WTC11 (cell line): ENCODE measurements around the gene PAWR. TPM values are rescaled to one million over a fixed set of nuclear protein-coding genes. Genes with fewer than 3 reads are reported as not detected.

Experiments
- ATAC-seq: fragments of 200-7000 bp; cut with Tn5 transposase; 2 replicates; pipeline ENCODE4 v1.10.0; 2021; ENCODE audit warnings: mild to moderate bottlenecking, moderate library complexity
- CTCF ChIA-PET: fragments of 300-600 bp; sonication (Branson Sonifier 250); formaldehyde crosslinking; loops from one replicate; lab custom pipeline; 2021; ENCODE audit warnings: antibody characterized with exemption; lab: Charles Lee
- POLR2A ChIA-PET: fragments of 350-600 bp; sonication (Branson Sonifier 250); formaldehyde crosslinking; loops from one replicate; lab custom pipeline; 2021; ENCODE audit warnings: antibody characterized with exemption; lab: Charles Lee
- DNase-seq: peaks from one replicate; pipeline ENCODE4 v3.0.0; 2021; ENCODE audit warnings: low spot score
- H3K27ac Mint-ChIP-seq: 2 replicates; pipeline ENCODE4 v1.8.0; 2021; ENCODE audit warnings: mixed read lengths
- H3K27me3 Mint-ChIP-seq: 2 replicates; pipeline ENCODE4 v1.8.0; 2021; ENCODE audit warnings: low read depth, mild to moderate bottlenecking, moderate library complexity, mixed read lengths
- H3K36me3 Mint-ChIP-seq: 2 replicates; pipeline ENCODE4 v1.8.0; 2021; ENCODE audit warnings: mixed read lengths
- H3K4me1 Mint-ChIP-seq: 2 replicates; pipeline ENCODE4 v1.8.0; 2022; ENCODE audit warnings: mixed read lengths
- H3K4me3 Mint-ChIP-seq: 2 replicates; pipeline ENCODE4 v1.8.0; 2021; ENCODE audit warnings: mild to moderate bottlenecking, moderate library complexity, mixed read lengths
- H3K9me3 Mint-ChIP-seq: 2 replicates; pipeline ENCODE4 v1.8.0; 2021; ENCODE audit warnings: mixed read lengths
- CREM ChIP-seq: sonication (generic); formaldehyde crosslinking; IDR thresholded peaks from 2 replicates; pipeline ENCODE4 v1.8.1; 2022; ENCODE audit warnings: mild to moderate bottlenecking, missing genetic modification reagents, moderate library complexity
- ELF4 ChIP-seq: sonication (generic); formaldehyde crosslinking; IDR thresholded peaks from 2 replicates; pipeline ENCODE4 v1.8.1; 2022; ENCODE audit warnings: low read depth, mild to moderate bottlenecking, moderate library complexity, missing genetic modification reagents
- EMX1 ChIP-seq: fragments of 250-450 bp; sonication (Bioruptor Pico); IDR thresholded peaks from 2 replicates; pipeline ENCODE4 v1.8.0; 2021; ENCODE audit warnings: mild to moderate bottlenecking
- ETV6 ChIP-seq: sonication (generic); formaldehyde crosslinking; IDR thresholded peaks from 2 replicates; pipeline ENCODE4 v1.8.1; 2022; ENCODE audit warnings: mild to moderate bottlenecking, missing genetic modification reagents
- GTF2I ChIP-seq: fragments of 250-450 bp; sonication (Bioruptor Pico); conservative IDR thresholded peaks from 2 replicates; pipeline ENCODE4 v1.4.0; 2021; ENCODE audit warnings: mild to moderate bottlenecking
- IRF2 ChIP-seq: sonication (generic); formaldehyde crosslinking; IDR thresholded peaks from 2 replicates; pipeline ENCODE4 v1.8.0; 2022; ENCODE audit warnings: low read depth, missing genetic modification reagents, borderline replicate concordance
- JUN ChIP-seq: sonication (generic); formaldehyde crosslinking; IDR thresholded peaks from 2 replicates; pipeline ENCODE4 v1.8.0; 2023; ENCODE audit warnings: mild to moderate bottlenecking, missing genetic modification reagents
- NFE2L1 ChIP-seq: sonication (generic); formaldehyde crosslinking; IDR thresholded peaks from 2 replicates; pipeline ENCODE4 v1.8.1; 2023; ENCODE audit warnings: missing genetic modification reagents
- NR3C1 ChIP-seq: sonication (generic); formaldehyde crosslinking; conservative IDR thresholded peaks from 2 replicates; pipeline ENCODE4 v1.8.1; 2023; ENCODE audit warnings: low read depth, mild to moderate bottlenecking, missing genetic modification reagents
- PRRX2 ChIP-seq: fragments of 250-450 bp; sonication (Bioruptor Pico); IDR thresholded peaks from 2 replicates; pipeline ENCODE4 v1.8.0; 2021; ENCODE audit warnings: mild to moderate bottlenecking
- SMAD3 ChIP-seq: sonication (generic); formaldehyde crosslinking; IDR thresholded peaks from 2 replicates; pipeline ENCODE4 v1.8.0; 2022; ENCODE audit warnings: missing genetic modification reagents, mild to moderate bottlenecking, borderline replicate concordance
- TEAD4 ChIP-seq: sonication (generic); formaldehyde crosslinking; IDR thresholded peaks from 2 replicates; pipeline ENCODE4 v1.8.0; 2022; ENCODE audit warnings: mild to moderate bottlenecking, missing genetic modification reagents
- ZBTB21 ChIP-seq: sonication (generic); formaldehyde crosslinking; IDR thresholded peaks from 2 replicates; pipeline ENCODE4 v1.8.1; 2023; ENCODE audit warnings: mild to moderate bottlenecking, missing genetic modification reagents, borderline replicate concordance
- ZNF232 ChIP-seq: sonication (generic); formaldehyde crosslinking; IDR thresholded peaks from 2 replicates; pipeline ENCODE4 v1.8.0; 2022; ENCODE audit warnings: mild to moderate bottlenecking, missing genetic modification reagents
- ZNF317 ChIP-seq: sonication (generic); formaldehyde crosslinking; IDR thresholded peaks from 2 replicates; pipeline ENCODE4 v1.8.1; 2023; ENCODE audit warnings: low read depth, mild to moderate bottlenecking, moderate library complexity, missing genetic modification reagents, borderline replicate concordance
- total RNA-seq: library from RNA; stranded (reverse); gene quantifications from 3 replicates; pipeline ENCODE4 v1.2.3, GENCODE V29; 2021
- TF ChIP-seq, protein P1 (sequence below): sonication (generic); formaldehyde crosslinking; IDR thresholded peaks from 2 replicates; pipeline ENCODE4 v1.8.1; 2023; ENCODE audit warnings: mild to moderate bottlenecking, moderate library complexity, missing genetic modification reagents
- TF ChIP-seq, protein P2 (sequence below): fragments of 250-450 bp; sonication (Bioruptor Pico); IDR thresholded peaks from 2 replicates; pipeline ENCODE4 v1.9.0; 2021; ENCODE audit warnings: moderate library complexity, mild to moderate bottlenecking, inconsistent platforms, borderline replicate concordance
- TF ChIP-seq, protein P3 (sequence below): fragments of 250-450 bp; sonication (Bioruptor Pico); IDR thresholded peaks from 2 replicates; pipeline ENCODE4 v1.9.0; 2021; ENCODE audit warnings: mild to moderate bottlenecking, borderline replicate concordance
- TF ChIP-seq, protein P4 (sequence below): fragments of 200-600 bp; IDR thresholded peaks from 2 replicates; pipeline ENCODE4 v1.8.0; 2022; ENCODE audit warnings: antibody characterized with exemption
- TF ChIP-seq, protein P5 (sequence below): sonication (generic); formaldehyde crosslinking; conservative IDR thresholded peaks from 2 replicates; pipeline ENCODE4 v1.8.1; 2023; ENCODE audit warnings: mild to moderate bottlenecking, low read depth, missing genetic modification reagents, moderate library complexity
- TF ChIP-seq, protein P6 (sequence below): sonication (generic); formaldehyde crosslinking; IDR thresholded peaks from 2 replicates; pipeline ENCODE4 v1.8.1; 2022; ENCODE audit warnings: missing genetic modification reagents, borderline replicate concordance
- TF ChIP-seq, protein P7 (sequence below): sonication (generic); formaldehyde crosslinking; IDR thresholded peaks from 2 replicates; pipeline ENCODE4 v1.8.0; 2022; ENCODE audit warnings: mild to moderate bottlenecking, missing genetic modification reagents

The PAWR gene
- total RNA-seq, 1 experiment from 2014 or later = 397 TPM

DNA sequence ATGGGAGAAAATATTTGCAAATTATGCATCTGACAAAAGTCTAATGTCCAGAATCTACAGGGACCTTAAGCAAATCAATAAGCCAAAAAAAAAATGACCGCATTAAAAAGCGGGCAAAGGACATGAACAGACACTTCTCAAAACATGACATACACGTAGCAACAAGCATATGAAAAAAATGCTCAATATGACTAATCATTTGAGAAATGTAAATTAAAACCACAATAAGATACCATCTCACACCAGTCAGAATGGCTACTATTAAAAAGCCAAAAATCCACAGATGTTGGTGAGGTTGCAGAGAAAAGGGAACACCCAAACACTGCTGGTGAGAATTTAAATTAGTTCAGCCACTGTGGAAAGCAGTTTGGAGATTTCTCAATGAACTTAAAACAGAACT lies 16.1 kb downstream of the PAWR start:
- Mint-ChIP-seq H3K9me3 (no peaks in the 10 kb centered on the region), H3K4me3 (peak overlapping the region; percentile 34), H3K27ac (peak overlapping the region; percentile 58), H3K27me3 (no peaks in the 10 kb centered on the region), H3K4me1 (peaks cover 76% of the 10 kb centered on the region), H3K36me3 (peaks cover 6% of the 10 kb centered on the region)
- no peak for ATAC-seq
- no peak for DNase-seq
- ChIA-PET POLR2A (no interaction called here), CTCF (no interaction called here)
- TF ChIP-seq, protein P1, sequence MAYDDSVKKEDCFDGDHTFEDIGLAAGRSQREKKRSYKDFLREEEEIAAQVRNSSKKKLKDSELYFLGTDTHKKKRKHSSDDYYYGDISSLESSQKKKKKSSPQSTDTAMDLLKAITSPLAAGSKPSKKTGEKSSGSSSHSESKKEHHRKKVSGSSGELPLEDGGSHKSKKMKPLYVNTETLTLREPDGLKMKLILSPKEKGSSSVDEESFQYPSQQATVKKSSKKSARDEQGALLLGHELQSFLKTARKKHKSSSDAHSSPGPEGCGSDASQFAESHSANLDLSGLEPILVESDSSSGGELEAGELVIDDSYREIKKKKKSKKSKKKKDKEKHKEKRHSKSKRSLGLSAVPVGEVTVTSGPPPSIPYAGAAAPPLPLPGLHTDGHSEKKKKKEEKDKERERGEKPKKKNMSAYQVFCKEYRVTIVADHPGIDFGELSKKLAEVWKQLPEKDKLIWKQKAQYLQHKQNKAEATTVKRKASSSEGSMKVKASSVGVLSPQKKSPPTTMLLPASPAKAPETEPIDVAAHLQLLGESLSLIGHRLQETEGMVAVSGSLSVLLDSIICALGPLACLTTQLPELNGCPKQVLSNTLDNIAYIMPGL (CRISPR knock-in tag) = no peak
- TF ChIP-seq ETV6 (CRISPR knock-in tag) = no peak
- TF ChIP-seq, protein P2, sequence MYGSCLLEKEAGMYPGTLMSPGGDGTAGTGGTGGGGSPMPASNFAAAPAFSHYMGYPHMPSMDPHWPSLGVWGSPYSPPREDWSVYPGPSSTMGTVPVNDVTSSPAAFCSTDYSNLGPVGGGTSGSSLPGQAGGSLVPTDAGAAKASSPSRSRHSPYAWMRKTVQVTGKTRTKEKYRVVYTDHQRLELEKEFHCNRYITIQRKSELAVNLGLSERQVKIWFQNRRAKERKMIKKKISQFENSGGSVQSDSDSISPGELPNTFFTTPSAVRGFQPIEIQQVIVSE = no peak
- TF ChIP-seq ZNF232 (CRISPR knock-in tag) = no peak
- TF ChIP-seq ZNF317 = no peak
- no peak for TF ChIP-seq SMAD3 (CRISPR knock-in tag)
- TF ChIP-seq, protein P3, sequence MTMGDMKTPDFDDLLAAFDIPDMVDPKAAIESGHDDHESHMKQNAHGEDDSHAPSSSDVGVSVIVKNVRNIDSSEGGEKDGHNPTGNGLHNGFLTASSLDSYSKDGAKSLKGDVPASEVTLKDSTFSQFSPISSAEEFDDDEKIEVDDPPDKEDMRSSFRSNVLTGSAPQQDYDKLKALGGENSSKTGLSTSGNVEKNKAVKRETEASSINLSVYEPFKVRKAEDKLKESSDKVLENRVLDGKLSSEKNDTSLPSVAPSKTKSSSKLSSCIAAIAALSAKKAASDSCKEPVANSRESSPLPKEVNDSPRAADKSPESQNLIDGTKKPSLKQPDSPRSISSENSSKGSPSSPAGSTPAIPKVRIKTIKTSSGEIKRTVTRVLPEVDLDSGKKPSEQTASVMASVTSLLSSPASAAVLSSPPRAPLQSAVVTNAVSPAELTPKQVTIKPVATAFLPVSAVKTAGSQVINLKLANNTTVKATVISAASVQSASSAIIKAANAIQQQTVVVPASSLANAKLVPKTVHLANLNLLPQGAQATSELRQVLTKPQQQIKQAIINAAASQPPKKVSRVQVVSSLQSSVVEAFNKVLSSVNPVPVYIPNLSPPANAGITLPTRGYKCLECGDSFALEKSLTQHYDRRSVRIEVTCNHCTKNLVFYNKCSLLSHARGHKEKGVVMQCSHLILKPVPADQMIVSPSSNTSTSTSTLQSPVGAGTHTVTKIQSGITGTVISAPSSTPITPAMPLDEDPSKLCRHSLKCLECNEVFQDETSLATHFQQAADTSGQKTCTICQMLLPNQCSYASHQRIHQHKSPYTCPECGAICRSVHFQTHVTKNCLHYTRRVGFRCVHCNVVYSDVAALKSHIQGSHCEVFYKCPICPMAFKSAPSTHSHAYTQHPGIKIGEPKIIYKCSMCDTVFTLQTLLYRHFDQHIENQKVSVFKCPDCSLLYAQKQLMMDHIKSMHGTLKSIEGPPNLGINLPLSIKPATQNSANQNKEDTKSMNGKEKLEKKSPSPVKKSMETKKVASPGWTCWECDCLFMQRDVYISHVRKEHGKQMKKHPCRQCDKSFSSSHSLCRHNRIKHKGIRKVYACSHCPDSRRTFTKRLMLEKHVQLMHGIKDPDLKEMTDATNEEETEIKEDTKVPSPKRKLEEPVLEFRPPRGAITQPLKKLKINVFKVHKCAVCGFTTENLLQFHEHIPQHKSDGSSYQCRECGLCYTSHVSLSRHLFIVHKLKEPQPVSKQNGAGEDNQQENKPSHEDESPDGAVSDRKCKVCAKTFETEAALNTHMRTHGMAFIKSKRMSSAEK = no peak
- TF ChIP-seq, protein P4, sequence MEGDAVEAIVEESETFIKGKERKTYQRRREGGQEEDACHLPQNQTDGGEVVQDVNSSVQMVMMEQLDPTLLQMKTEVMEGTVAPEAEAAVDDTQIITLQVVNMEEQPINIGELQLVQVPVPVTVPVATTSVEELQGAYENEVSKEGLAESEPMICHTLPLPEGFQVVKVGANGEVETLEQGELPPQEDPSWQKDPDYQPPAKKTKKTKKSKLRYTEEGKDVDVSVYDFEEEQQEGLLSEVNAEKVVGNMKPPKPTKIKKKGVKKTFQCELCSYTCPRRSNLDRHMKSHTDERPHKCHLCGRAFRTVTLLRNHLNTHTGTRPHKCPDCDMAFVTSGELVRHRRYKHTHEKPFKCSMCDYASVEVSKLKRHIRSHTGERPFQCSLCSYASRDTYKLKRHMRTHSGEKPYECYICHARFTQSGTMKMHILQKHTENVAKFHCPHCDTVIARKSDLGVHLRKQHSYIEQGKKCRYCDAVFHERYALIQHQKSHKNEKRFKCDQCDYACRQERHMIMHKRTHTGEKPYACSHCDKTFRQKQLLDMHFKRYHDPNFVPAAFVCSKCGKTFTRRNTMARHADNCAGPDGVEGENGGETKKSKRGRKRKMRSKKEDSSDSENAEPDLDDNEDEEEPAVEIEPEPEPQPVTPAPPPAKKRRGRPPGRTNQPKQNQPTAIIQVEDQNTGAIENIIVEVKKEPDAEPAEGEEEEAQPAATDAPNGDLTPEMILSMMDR = no peak
- no peak for TF ChIP-seq EMX1 (CRISPR knock-in tag)
- TF ChIP-seq, protein P5, sequence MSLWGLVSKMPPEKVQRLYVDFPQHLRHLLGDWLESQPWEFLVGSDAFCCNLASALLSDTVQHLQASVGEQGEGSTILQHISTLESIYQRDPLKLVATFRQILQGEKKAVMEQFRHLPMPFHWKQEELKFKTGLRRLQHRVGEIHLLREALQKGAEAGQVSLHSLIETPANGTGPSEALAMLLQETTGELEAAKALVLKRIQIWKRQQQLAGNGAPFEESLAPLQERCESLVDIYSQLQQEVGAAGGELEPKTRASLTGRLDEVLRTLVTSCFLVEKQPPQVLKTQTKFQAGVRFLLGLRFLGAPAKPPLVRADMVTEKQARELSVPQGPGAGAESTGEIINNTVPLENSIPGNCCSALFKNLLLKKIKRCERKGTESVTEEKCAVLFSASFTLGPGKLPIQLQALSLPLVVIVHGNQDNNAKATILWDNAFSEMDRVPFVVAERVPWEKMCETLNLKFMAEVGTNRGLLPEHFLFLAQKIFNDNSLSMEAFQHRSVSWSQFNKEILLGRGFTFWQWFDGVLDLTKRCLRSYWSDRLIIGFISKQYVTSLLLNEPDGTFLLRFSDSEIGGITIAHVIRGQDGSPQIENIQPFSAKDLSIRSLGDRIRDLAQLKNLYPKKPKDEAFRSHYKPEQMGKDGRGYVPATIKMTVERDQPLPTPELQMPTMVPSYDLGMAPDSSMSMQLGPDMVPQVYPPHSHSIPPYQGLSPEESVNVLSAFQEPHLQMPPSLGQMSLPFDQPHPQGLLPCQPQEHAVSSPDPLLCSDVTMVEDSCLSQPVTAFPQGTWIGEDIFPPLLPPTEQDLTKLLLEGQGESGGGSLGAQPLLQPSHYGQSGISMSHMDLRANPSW (CRISPR knock-in tag) = no peak
- no peak for TF ChIP-seq ELF4 (CRISPR knock-in tag)
- TF ChIP-seq JUN (CRISPR knock-in tag) = no peak
- no peak for TF ChIP-seq IRF2 (CRISPR knock-in tag)

DNA sequence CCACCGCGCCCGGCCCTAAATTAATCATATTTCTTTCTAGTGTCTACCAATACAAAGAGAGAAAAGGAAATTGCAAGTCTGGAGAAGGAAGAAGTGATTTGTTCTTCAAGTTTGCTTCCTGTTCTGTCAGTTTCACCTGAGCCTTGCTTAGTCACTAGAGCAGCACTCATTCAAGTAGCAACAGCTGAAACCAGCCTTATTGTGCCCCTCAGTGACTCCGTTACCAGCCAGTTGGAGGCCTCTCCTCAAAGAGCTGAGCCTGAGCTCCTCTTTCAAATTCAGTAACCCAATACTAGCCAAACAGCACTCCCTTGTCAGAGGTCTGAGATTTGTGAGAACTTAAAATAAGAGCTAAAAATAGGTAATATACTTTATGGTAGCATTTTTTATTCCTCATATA lies 17.4 kb downstream of the PAWR start:
- Mint-ChIP-seq H3K4me1 (peaks cover 76% of the 10 kb centered on the region), H3K27ac (peak overlapping the region; percentile 58)
- TF ChIP-seq NFE2L1 = no peak
- TF ChIP-seq ZBTB21 = no peak
- TF ChIP-seq, protein P6, sequence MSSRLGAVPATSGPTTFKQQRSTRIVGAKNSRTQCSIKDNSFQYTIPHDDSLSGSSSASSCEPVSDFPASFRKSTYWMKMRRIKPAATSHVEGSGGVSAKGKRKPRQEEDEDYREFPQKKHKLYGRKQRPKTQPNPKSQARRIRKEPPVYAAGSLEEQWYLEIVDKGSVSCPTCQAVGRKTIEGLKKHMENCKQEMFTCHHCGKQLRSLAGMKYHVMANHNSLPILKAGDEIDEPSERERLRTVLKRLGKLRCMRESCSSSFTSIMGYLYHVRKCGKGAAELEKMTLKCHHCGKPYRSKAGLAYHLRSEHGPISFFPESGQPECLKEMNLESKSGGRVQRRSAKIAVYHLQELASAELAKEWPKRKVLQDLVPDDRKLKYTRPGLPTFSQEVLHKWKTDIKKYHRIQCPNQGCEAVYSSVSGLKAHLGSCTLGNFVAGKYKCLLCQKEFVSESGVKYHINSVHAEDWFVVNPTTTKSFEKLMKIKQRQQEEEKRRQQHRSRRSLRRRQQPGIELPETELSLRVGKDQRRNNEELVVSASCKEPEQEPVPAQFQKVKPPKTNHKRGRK = no peak
- TF ChIP-seq TEAD4 = no peak
- no peak for TF ChIP-seq GTF2I
- no peak for TF ChIP-seq NR3C1 (CRISPR knock-in tag)
- no peak for TF ChIP-seq CREM (CRISPR knock-in tag)
- TF ChIP-seq PRRX2 = no peak
- TF ChIP-seq JUN (CRISPR knock-in tag) = no peak
- TF ChIP-seq, protein P7, sequence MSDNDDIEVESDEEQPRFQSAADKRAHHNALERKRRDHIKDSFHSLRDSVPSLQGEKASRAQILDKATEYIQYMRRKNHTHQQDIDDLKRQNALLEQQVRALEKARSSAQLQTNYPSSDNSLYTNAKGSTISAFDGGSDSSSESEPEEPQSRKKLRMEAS (CRISPR knock-in tag) = no peak

More for the DNA sequence above, 17.4 kb downstream of the PAWR start:
- peak; percentile 92 for ATAC-seq
- H3K4me3 Mint-ChIP-seq = peak overlapping the region; percentile 34
- no peaks in the 10 kb centered on the region for H3K27me3 Mint-ChIP-seq
- peaks cover 10% of the 10 kb centered on the region for H3K36me3 Mint-ChIP-seq
- DNase-seq = no peak
- H3K9me3 Mint-ChIP-seq = no peaks in the 10 kb centered on the region
- POLR2A ChIA-PET = no interaction called here
- CTCF ChIA-PET = interaction anchor here (1.2 to 2.1 kb wide), 2 partner anchors 17 to 19 kb away, joined by 3 to 7 read pairs; partner anchors contain the start of gene PAWR
